ENCODE measurements around the gene PDZRN3.

GRCh38 chr3:73608456-73609314 is 16.1 kb downstream of the PDZRN3 start:
- TF ChIP-seq, protein P1, sequence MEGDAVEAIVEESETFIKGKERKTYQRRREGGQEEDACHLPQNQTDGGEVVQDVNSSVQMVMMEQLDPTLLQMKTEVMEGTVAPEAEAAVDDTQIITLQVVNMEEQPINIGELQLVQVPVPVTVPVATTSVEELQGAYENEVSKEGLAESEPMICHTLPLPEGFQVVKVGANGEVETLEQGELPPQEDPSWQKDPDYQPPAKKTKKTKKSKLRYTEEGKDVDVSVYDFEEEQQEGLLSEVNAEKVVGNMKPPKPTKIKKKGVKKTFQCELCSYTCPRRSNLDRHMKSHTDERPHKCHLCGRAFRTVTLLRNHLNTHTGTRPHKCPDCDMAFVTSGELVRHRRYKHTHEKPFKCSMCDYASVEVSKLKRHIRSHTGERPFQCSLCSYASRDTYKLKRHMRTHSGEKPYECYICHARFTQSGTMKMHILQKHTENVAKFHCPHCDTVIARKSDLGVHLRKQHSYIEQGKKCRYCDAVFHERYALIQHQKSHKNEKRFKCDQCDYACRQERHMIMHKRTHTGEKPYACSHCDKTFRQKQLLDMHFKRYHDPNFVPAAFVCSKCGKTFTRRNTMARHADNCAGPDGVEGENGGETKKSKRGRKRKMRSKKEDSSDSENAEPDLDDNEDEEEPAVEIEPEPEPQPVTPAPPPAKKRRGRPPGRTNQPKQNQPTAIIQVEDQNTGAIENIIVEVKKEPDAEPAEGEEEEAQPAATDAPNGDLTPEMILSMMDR (IDR thresholded peaks at IDR 0.05; ENCODE audit: insufficient read depth, low read depth, low read length), result no peak
- no peak for TF ChIP-seq EZH2 (IDR thresholded peaks at IDR 0.05; ENCODE audit: insufficient read depth, low read length)

All from astrocyte (in vitro differentiated cells and primary cell).